ENCODE measurements around the gene KCNJ5. TPM values are rescaled to one million over a fixed set of nuclear protein-coding genes. Genes with fewer than 3 reads are reported as not detected.

Gene KCNJ5
- total and polyA plus RNA-seq, 10 of the 15 experiments (the other 5 are each of a cell fraction or from before 2014, with no cell fraction given) = 0.03 TPM; not detected in 8

DNA sequence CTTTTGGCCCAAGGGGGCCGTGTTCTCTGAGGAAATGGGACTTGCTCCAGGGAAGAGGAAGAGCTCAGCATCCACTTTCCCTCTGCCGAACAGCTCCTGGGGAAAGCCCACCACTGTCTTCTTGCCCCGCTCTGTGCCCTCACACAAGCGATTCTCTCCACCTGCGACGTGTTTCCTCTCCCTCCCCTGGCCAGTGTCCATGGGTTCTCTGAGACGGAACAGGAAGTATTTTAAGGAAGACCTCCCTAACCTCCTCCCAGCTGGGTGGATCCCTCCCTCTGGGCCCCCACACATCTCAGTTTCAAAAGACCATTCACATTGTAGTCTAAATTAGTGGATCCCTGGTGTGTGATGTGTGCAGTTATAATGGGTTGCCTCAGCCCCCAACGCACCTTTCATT, 50.0 kb downstream of the KCNJ5 start (continued):
- TF ChIP-seq MYB (IDR thresholded peaks at IDR 0.05; ENCODE audit: borderline replicate concordance, low read depth, low read length) (no peak), CBX3 (IDR thresholded peaks at IDR 0.05; ENCODE audit: borderline replicate concordance, low read depth) (no peak), CREB1 (IDR thresholded peaks at IDR 0.05; ENCODE audit: low read depth) (no peak), SPI1 (IDR thresholded peaks at IDR 0.05; ENCODE audit: borderline replicate concordance, insufficient read depth, low read depth, low read length) (no peak), NR2F1 (conservative IDR thresholded peaks at IDR 0.05) (no peak)
- TF ChIP-seq, protein P1, sequence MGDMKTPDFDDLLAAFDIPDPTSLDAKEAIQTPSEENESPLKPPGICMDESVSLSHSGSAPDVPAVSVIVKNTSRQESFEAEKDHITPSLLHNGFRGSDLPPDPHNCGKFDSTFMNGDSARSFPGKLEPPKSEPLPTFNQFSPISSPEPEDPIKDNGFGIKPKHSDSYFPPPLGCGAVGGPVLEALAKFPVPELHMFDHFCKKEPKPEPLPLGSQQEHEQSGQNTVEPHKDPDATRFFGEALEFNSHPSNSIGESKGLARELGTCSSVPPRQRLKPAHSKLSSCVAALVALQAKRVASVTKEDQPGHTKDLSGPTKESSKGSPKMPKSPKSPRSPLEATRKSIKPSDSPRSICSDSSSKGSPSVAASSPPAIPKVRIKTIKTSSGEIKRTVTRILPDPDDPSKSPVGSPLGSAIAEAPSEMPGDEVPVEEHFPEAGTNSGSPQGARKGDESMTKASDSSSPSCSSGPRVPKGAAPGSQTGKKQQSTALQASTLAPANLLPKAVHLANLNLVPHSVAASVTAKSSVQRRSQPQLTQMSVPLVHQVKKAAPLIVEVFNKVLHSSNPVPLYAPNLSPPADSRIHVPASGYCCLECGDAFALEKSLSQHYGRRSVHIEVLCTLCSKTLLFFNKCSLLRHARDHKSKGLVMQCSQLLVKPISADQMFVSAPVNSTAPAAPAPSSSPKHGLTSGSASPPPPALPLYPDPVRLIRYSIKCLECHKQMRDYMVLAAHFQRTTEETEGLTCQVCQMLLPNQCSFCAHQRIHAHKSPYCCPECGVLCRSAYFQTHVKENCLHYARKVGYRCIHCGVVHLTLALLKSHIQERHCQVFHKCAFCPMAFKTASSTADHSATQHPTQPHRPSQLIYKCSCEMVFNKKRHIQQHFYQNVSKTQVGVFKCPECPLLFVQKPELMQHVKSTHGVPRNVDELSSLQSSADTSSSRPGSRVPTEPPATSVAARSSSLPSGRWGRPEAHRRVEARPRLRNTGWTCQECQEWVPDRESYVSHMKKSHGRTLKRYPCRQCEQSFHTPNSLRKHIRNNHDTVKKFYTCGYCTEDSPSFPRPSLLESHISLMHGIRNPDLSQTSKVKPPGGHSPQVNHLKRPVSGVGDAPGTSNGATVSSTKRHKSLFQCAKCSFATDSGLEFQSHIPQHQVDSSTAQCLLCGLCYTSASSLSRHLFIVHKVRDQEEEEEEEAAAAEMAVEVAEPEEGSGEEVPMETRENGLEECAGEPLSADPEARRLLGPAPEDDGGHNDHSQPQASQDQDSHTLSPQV (IDR thresholded peaks at IDR 0.05) = no peak

DNA sequence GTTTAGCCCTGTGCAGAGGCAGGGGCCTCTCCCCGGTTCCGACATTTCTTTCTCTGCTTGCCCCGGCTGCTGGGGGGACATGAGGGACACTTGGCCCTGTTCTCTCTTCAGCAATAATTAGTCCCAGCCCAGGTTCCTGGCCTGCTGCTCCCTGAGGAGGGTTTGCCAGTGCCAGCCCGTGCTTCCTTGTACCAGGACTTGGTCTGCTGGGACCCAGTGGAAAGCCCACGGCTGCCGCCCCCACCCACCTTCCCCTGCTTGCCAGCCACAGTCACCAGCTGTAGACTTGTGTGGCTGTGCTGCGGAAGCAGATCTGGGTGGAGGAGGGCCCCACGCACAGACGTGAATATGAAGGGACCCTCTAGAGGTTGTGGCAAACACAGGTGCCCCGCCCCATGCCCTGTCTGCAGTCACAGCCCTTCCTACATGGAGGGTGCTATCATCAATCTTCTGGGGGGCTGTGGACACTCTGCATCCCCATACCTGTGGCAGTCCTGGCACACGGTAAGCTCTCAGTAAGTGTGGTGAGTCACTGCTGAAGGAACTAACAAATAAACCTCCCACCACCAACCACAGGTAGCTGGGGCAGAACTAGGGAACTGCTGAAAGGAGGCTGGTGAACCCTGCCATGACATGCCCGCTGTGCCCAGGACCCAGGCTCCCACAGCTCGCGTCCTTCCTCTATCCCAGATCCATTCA, 50.6 kb downstream of the KCNJ5 start:
- ATAC-seq = no peak
- H3K9me3 ChIP-seq (replicated peaks; ENCODE audit: control insufficient read depth, insufficient read depth, low read length) = no peaks in the 10 kb centered on the region
- BruUV-seq (replicated peaks) = no TSS peak
- intact Hi-C loops (cut with micrococcal nuclease; ENCODE audit: unreplicated experiment) (no loop called here), in situ Hi-C loops (cut with MboI) (no loop called here)
- H3K27ac ChIP-seq (ENCODE audit: control insufficient read depth, insufficient read depth) = no peak overlapping the region
- H2AFZ ChIP-seq (ENCODE audit: control insufficient read depth, low read depth, low read length) = no peak overlapping the region
- FAIRE-seq = no peak
- H3K4me1 ChIP-seq (ENCODE audit: control insufficient read depth, insufficient read depth, low read length) = no peaks in the 10 kb centered on the region
- DNase-seq (ENCODE audit: low read depth, low spot score) = no peak
- POLR2A ChIA-PET = no interaction called here
- H3K4me2 ChIP-seq (ENCODE audit: control insufficient read depth, insufficient read depth) = no peak overlapping the region
- peaks cover 0 to 7% of the 10 kb centered on the region in 2 experiments; a peak in 2 of 4 replicates for H3K27me3 ChIP-seq (replicated peaks in 1 of 2; ENCODE audit: control insufficient read depth in 2 of 2, insufficient read depth in 2 of 2, low read length in 1 of 2)
- H3K36me3 ChIP-seq (ENCODE audit: control insufficient read depth in 2 of 2, insufficient read depth in 2 of 2, low read length in 1 of 2) = no peaks in the 10 kb centered on the region
- no peak overlapping the region for H3K9ac ChIP-seq (ENCODE audit: control insufficient read depth, insufficient read depth, low read length)
- RAD21 ChIA-PET (ENCODE audit: unreplicated experiment) = no interaction called here
- no peaks in the 10 kb centered on the region for H3K79me2 ChIP-seq (ENCODE audit: control insufficient read depth, insufficient read depth, low read length)
- WGBS (ENCODE audit: insufficient coverage, insufficient replicate concordance, low lambda C conversion rate, missing lambda C conversion rate) = 30% methylated on average over 14 of the region's 14 CpGs
- no peaks in the 10 kb centered on the region; the same call in 1 of the 2 replicates for H4K20me1 ChIP-seq (ENCODE audit: control insufficient read depth, insufficient read depth)
- CTCF ChIA-PET = interaction anchor here (1.2 to 4.9 kb wide), 3 partner anchors 14 to 56 kb away, joined by 3 to 21 read pairs (median 6); no protein-coding TSS in a partner anchor
- SMC1A ChIA-PET (ENCODE audit: uncharacterized antibody, unreplicated experiment) = interaction anchor here (0.7 to 1.4 kb wide), 2 partner anchors 14 to 57 kb away, joined by 3 to 4 read pairs; no protein-coding TSS in a partner anchor
- H3K4me3 ChIP-seq = no peak overlapping the region
- TF ChIP-seq ATF7 (IDR thresholded peaks at IDR 0.05; ENCODE audit: low read depth) (no peak), BHLHE40 (IDR thresholded peaks at IDR 0.05; ENCODE audit: borderline replicate concordance in 1 of 2, low read depth in 2 of 2, low read length in 1 of 2) (no peak), BMI1 (IDR thresholded peaks at IDR 0.05; ENCODE audit: borderline replicate concordance) (no peak), CHD4 (IDR thresholded peaks at IDR 0.05) (no peak), POLR2AphosphoS2 (IDR thresholded peaks at IDR 0.05; ENCODE audit: low read depth, low read length) (no peak), HDAC6 (IDR thresholded peaks at IDR 0.05; ENCODE audit: unreplicated experiment) (no peak), SREBF1 (IDR thresholded peaks at IDR 0.05; ENCODE audit: low read length) (no peak), LARP7 (IDR thresholded peaks at IDR 0.05) (no peak), ZNF24 (IDR thresholded peaks at IDR 0.05) (no peak), RFX5 (IDR thresholded peaks at IDR 0.05; ENCODE audit: low read depth, low read length) (no peak), CREM (IDR thresholded peaks at IDR 0.05; ENCODE audit: low read depth) (no peak)
- TF ChIP-seq, protein P2, sequence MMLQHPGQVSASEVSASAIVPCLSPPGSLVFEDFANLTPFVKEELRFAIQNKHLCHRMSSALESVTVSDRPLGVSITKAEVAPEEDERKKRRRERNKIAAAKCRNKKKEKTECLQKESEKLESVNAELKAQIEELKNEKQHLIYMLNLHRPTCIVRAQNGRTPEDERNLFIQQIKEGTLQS (IDR thresholded peaks at IDR 0.05; ENCODE audit: borderline replicate concordance, extremely low read depth, low read depth, low read length) = no peak
